Astrocyte (in vitro differentiated cells and primary cell): Measurements from ENCODE around the gene P2RY13.

Experiments
- CTCF ChIP-seq: IDR thresholded peaks from 2 replicates; pipeline ENCODE4 v1.5.1; 2011; ENCODE audit warnings: low read depth, mild to moderate bottlenecking, inconsistent platforms, low read length, moderate library complexity; ENCODE audit not compliant: insufficient read depth
- EZH2 ChIP-seq: IDR thresholded peaks from 2 replicates; pipeline ENCODE4 v1.6.1; 2012; ENCODE audit warnings: mild to moderate bottlenecking, low read length, inconsistent platforms; ENCODE audit not compliant: insufficient read depth

- TF ChIP-seq CTCF (no peak), EZH2 (no peak)
Measured at GRCh38 chr3:151293127-151293526, 36.2 kb downstream of the P2RY13 start.
